T-helper 1 cell treated with Interleukin-12 subunit alpha and Interleukin-12 subunit beta and Interleukin-4 antibody, amounts not matched to agents 30 ng/mL and 1 ng/mL, for 36 hours (primary cell): ENCODE results near the gene GPR141. TPM values are rescaled to one million over a fixed set of nuclear protein-coding genes. Genes with fewer than 3 reads are reported as not detected.

Experiments
- intact Hi-C: fragments of 100-400 bp; cut with micrococcal nuclease; formaldehyde crosslinking; loops from one replicate; pipeline ENCODE4 v1.15.1; 2024
- total RNA-seq: library from RNA; stranded (reverse); gene quantifications from 2 replicates; pipeline ENCODE4 v1.2.3, GENCODE V29; 2022

Gene GPR141
- total RNA-seq, 1 donor from 2014 or later = not detected

DNA sequence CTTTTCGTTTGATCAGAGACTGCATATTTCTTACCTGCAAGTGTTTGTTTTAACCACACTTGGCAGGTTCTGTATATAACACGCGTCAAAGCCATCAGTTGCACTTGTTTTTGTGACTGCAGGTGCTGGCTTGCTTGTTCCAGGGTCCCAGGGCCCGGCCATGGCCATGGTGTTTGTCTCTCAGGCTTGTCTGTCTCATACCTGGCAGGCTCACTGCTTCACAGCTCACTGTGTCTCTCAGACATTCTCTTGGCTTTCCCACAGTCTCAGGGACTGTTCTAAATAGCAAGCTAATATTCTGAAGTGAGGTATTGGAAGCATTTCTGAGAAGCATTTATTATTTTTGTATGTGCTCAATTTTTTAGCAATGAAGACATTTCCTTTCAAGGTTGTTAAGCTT, 46.9 kb downstream of the GPR141 start:
- intact Hi-C loops = no loop called here

DNA sequence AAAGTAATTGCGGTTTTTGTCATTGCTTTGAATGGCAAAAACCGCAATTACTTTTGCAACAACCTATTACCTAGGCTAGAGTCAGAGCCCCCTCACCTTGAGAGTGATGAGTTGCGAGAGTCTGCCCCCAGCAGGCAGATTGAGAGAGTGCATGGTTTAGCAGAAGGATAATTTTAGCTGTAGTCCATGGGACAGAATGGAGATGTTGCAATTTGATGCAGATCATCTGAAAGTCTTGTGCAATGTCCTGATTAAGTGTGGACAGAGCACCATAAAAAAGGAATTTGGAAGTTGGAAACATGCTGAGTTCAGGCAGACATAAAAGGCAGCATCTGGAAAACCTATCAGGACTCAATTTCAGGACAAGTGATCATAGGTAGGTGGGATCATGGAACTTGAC, 48.7 kb downstream of the GPR141 start:
- intact Hi-C loops = no loop called here

DNA sequence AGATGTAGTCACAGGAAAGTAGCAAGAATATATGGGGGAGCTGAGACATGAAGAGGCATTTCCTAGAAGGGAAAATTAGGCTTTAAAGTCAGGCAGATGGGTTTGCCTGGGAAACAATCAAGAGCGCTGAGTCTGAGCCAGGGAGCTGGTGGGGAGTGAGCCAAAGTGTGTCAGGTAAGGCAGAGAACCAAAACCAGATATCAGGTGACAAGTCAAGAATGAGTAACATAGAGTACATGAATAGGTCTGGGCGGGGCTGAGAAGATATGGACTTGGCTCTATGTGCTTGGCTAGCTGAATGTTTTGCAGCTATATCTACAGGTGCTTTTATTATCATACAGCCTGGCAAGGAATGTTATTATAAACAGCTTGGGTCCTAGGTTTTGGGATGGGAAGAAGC, 49.3 kb downstream of the GPR141 start:
- intact Hi-C loops = no loop called here

- intact Hi-C loops = no loop called here
Observed at GRCh38 chr7:37735196-37735595, 51.6 kb downstream of the GPR141 start.

GRCh38 chr7:37738321-37738720, 54.8 kb downstream of the GPR141 start:
- intact Hi-C loops = no loop called here

DNA sequence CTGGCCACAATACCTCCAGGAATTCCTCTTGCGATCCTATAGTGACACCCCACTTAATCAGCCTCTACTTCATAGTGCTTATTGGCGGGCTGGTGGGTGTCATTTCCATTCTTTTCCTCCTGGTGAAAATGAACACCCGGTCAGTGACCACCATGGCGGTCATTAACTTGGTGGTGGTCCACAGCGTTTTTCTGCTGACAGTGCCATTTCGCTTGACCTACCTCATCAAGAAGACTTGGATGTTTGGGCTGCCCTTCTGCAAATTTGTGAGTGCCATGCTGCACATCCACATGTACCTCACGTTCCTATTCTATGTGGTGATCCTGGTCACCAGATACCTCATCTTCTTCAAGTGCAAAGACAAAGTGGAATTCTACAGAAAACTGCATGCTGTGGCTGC, 56.8 kb downstream of the GPR141 start:
- intact Hi-C loops = no loop called here

GRCh38 chr7:37741776-37742175, 58.2 kb downstream of the GPR141 start:
- intact Hi-C loops = no loop called here

DNA sequence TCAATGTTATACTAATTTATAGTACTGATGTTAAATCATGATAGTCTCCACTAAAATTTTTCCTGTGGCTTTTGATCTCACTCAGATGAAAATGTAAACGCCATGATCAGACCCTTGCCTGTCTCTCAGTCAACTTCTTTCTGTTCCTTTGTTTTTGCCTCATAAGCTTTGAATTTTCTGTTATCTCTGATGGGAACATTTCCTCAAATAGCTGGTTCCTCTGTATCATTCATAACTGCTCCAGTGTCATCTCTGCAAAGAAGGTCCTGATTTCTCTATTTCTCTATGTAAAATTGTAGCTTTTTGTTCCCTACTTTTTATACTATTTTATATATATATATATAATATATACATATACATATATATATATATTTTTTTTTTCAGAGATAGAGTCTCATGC, 67.5 kb downstream of the GPR141 start:
- intact Hi-C loops = no loop called here

DNA sequence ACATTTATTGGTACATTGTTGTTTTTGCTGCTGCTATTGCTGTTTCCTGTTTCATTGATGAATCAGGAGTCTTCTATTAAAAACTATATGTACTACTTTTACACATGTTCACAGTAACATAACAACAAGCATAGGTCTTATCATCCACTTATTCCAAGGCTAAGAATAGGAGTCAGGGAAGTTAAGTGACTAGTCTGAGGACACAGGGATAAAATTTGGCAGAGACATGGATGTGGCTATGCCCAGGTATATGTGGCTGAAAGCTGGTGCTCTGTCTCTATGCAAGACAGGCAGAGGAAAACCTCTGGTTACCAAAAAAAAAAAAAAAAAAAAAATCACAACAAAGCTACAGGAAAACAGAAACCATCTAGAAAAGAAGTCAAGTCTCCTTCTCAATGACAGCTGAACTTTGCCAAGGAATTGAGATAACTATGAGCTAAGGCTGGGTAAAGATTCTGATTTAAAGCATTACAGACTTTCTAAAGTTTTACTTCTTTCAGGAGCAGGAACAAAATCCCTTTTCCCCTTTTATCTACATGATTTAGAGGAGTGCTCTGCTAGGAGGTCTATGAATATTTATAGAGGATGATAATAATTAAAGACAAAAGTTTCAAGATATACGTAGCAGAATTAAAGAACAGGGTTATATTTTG, 70.0 kb downstream of the GPR141 start:
- intact Hi-C loops = no loop called here

- intact Hi-C loops = no loop called here
Observed at GRCh38 chr7:37756797-37757551, 73.4 kb downstream of the GPR141 start.

DNA sequence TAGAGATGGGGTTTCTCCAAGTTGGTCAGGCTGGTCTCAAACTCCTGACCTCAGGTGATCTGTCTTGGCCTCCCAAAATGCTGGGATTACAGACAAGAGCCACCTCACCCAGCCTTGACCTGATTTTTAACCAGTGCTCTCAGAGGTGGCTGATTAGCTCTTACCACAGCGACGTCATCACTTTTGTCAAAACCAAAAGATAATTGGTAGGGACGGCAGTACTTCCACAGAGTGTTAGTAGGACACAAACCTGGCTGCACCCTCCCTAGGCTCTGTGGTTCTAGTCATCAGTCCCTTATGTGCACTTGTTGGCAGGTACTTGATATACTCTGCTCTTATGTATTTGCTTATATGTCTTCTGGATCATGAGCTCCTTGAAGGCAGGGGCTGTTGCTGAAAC, 74.0 kb downstream of the GPR141 start:
- intact Hi-C loops = no loop called here

GRCh38 chr7:37758501-37759045, 75.0 kb downstream of the GPR141 start:
- intact Hi-C loops = no loop called here

DNA sequence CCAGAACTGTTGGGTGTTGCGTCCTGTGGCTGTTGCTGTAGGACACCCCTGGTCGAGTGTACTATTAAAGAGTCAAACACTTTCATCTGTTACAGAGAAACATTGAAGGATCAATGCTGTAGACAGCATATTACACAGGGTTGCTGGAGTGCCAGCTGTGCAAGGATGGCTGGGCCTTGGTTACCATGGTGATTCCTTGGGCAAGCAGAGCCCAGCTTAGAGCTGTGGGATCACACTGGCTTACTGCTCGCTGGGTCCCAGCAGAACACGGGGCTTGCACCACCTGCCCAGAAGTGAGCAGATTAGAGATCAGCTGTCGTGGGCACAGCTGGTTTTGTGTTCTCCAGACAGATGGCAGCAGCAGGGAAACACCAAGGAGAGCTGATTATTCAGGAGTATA, 76.0 kb downstream of the GPR141 start:
- intact Hi-C loops = no loop called here

GRCh38 chr7:37765421-37765829, 81.9 kb downstream of the GPR141 start:
- intact Hi-C loops = no loop called here

DNA sequence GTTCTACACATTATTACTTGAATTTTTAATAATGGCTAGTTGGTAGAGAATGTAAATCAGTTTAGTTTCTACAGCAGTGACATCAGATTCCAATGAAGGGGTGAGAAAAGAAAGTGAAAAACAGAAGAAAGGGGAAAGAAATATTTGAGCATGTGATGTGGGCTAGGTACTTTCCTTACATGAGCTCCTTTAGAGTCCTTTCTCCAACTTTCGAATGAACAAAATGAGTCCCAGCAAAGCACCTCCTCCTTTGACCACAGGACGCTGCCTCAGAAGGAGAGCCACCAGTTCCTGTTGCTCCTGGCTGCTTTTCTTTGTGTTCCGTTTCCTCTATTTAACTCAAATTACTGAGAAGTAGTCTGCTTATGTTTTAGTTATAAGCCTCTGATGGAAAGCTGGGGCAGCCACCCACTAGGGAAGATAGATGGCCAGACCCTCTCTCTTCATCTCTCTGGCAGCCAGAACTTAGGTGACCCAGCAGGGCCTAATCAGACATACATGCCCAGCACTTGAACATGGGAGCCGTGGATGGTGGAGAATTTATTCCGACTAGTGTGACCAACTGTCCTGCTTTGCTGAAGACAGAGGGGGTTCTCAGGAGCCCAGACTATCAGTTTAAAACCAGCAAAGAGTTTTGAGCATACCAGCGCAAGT, 82.4 kb downstream of the GPR141 start:
- intact Hi-C loops = no loop called here

DNA sequence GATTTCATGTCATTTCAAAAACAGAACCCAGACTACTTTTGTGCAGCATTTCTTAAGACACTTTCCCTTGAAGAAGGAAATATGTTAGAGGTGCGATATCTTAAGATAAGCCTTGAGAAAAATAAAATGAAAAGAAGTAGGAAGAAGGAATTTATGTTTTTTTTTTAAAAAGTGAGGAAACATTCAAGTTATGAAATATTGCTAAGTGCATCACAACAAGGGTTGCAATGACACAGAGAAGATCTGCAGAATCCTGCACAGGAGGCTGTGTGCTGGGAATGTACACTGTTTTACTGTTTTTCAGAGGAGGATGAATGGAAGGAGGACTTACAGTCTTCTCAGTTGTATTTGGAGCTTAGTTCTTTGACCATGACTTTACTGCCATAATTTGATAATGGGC, 85.0 kb downstream of the GPR141 start:
- intact Hi-C loops = no loop called here

- intact Hi-C loops = no loop called here
Observed at GRCh38 chr7:37769291-37769690, 85.7 kb downstream of the GPR141 start.

DNA sequence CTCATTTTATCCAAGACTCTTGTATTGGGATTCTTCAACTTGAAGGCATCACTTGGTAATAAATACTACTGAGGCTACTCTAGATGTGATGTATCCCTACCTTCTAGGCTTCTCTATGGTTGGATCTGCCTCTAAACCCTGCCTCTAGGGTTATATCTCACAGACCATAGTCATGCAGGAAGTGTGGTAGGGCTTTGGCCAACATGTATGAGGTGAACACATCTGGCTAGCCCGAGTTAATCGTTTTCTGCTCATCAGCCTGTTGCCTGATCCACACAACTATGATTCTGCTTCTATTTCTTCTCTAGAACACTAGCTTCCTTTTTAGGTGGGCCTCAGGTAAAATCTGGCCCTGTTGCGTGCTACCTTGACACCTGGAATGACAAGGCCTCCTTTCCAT, 86.2 kb downstream of the GPR141 start:
- intact Hi-C loops = no loop called here

DNA sequence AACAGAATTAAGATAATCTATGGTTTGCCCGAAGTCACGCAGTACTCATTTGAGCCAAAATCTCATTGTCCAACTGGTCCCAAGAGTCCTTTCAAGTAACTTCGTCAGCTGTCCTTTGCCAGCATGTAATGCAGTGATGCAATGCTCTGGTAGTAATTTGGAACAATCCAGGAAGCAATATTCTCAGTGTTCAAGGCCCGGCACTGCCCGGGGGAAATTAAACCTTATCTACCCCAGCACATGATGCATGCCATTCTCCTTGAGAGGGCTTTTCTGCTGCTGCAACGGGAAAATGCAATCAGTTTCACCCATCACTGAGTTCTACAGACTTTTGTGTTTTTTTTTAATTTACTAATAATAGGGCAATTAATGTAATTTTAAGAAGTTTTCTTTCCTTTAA, 87.3 kb downstream of the GPR141 start:
- intact Hi-C loops = no loop called here

DNA sequence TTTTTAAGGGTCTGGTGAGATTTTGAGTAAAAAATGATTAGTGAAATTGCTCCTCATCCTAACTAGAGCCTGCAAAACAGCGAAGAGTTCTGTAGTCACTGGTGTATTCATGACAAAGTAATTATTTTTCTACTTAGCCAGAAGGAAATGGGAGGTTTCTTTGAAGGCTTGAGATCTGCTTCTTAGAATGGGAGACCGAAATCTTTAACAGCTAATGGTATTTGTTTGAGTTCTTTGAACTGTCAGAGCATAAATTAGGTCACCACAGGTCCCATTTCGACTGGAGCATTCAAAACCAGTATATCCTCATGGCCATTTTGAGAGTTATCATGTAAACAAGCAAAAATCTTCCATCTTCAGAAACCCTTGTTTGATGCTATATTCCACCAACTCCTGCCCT, 87.8 kb downstream of the GPR141 start:
- intact Hi-C loops = no loop called here

DNA sequence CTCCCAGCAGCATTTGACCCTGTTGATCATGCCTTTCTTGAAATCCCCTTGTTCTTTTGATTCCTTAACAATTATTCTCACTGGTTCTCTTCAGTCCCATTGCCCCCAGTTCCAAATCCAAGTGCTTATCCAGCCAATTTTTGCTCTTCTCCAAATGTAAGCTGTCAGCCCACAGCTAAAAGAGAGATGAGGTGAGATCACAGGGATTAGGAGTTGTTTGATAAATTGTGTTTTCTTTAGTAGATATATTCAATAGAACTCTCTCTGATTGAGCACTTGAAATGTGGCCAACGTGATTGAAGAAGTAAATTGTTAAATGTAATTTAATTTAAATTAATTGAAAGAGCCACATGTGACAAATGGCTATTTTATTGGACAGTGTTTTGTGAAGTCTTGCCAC, 88.2 kb downstream of the GPR141 start:
- intact Hi-C loops = no loop called here

DNA sequence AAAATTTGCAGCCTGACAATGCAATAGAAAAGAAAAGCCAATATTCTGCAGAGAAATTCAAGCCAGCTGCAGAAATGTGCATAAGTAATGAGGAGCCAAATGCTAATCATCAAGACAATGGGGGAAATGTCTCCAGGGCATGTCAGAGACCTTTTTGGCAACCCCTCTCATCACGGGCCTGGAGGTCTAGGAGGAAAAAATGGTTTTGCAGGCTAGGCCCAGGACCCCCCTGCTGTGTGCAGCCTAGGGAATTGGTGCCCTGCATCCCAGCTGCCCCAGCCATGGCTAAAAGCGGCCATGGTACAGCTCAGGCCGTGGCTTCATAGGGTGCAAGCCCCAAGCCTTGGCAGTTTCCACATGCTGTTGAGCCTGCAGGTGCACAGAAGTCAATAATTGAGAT, 92.4 kb downstream of the GPR141 start:
- intact Hi-C loops = no loop called here
